GM18499 (cell line): ENCODE measurements around the gene MDM4.
"Not testable (repeated sequence)": the region's sequence is repeated elsewhere in the genome, so short reads cannot be mapped to it uniquely, and the experiment has no call there.

Experiments
- ATAC-seq: cut with Tn5 transposase; IDR thresholded peaks from one replicate; pipeline ENCODE4 v1.9.1; 2021; ENCODE audit warnings: moderate number of reproducible peaks; ENCODE audit not compliant: insufficient read depth, unreplicated experiment

The MDM4 gene

GRCh38 chr1:204513117-204513716, 3.0 kb upstream of the MDM4 start:
- no peak for ATAC-seq

GRCh38 chr1:204514828-204515227, 1.4 kb upstream of the MDM4 start:
- ATAC-seq, result no peak

GRCh38 chr1:204517382-204517781, 1.2 kb downstream of the MDM4 start:
- not testable (repeated sequence) for ATAC-seq

GRCh38 chr1:204520834-204521709, 4.9 kb downstream of the MDM4 start:
- ATAC-seq, result no peak

- not testable (repeated sequence) for ATAC-seq
Measured at GRCh38 chr1:204521941-204522521, 5.8 kb downstream of the MDM4 start.

GRCh38 chr1:204523605-204524215, 7.5 kb downstream of the MDM4 start:
- ATAC-seq, result no peak

- ATAC-seq, result no peak
Measured at GRCh38 chr1:204524986-204525385, 8.8 kb downstream of the MDM4 start.

- ATAC-seq, result no peak
Measured at GRCh38 chr1:204528241-204528640, 12.0 kb downstream of the MDM4 start.

- ATAC-seq, result no peak
Measured at GRCh38 chr1:204528677-204529076, 12.5 kb downstream of the MDM4 start.

GRCh38 chr1:204529371-204529895, 13.2 kb downstream of the MDM4 start:
- ATAC-seq, result no peak

- ATAC-seq, result peak; percentile 84
Measured at GRCh38 chr1:204530932-204531331, 14.7 kb downstream of the MDM4 start.

- no peak for ATAC-seq
Measured at GRCh38 chr1:204532832-204533231, 16.6 kb downstream of the MDM4 start.

- no peak for ATAC-seq
Measured at GRCh38 chr1:204541626-204542025, 25.4 kb downstream of the MDM4 start.

- ATAC-seq, result no peak
Measured at GRCh38 chr1:204544321-204544720, 28.1 kb downstream of the MDM4 start.

GRCh38 chr1:204545202-204545601, 29.0 kb downstream of the MDM4 start:
- ATAC-seq, result no peak

- ATAC-seq, result no peak
Measured at GRCh38 chr1:204545881-204546280, 29.7 kb downstream of the MDM4 start.

GRCh38 chr1:204548265-204548664, 32.1 kb downstream of the MDM4 start:
- ATAC-seq, result no peak

GRCh38 chr1:204549313-204549712, 33.1 kb downstream of the MDM4 start:
- no peak for ATAC-seq

GRCh38 chr1:204550926-204551325, 34.7 kb downstream of the MDM4 start:
- ATAC-seq, result no peak

- no peak for ATAC-seq
Measured at GRCh38 chr1:204556458-204557052, 40.3 kb downstream of the MDM4 start.
